OCI-LY7 (cell line): ENCODE measurements around the gene POR. TPM values are rescaled to one million over a fixed set of nuclear protein-coding genes. Genes with fewer than 3 reads are reported as not detected.

Experiments
- BruUV-seq: library from RNA; stranded (reverse); fragments of 400-500 nt; replicated peaks from 2 replicates; lab custom pipeline; 2021; lab: Mats Ljungman, UMichigan
- CTCF ChIA-PET: fragments of 300-600 bp; sonication (Branson Sonifier 250); formaldehyde crosslinking; loops from one replicate; lab custom pipeline; 2022; ENCODE audit warnings: antibody characterized with exemption; ENCODE audit not compliant: unreplicated experiment; lab: Charles Lee
- POLR2A ChIA-PET: fragments of 300-600 bp; sonication (Branson Sonifier 250); formaldehyde crosslinking; loops from one replicate; lab custom pipeline; 2022; ENCODE audit warnings: antibody characterized with exemption; lab: Charles Lee
- DNase-seq: peaks from one replicate; pipeline ENCODE4 v3.0.0-alpha.2; 2015; ENCODE audit warnings: low spot score
- H2AFZ ChIP-seq: fragments of 200-600 bp; sonication (generic), shearing (Covaris generic); 2 replicates; pipeline ENCODE4 v1.6.1; 2014; ENCODE audit warnings: mild to moderate bottlenecking, antibody characterized with exemption, low read length, moderate library complexity
- H3K27ac ChIP-seq: fragments of 200-600 bp; sonication (generic); 2 replicates; pipeline ENCODE4 v1.5.1; 2014; ENCODE audit warnings: mixed run types, low read depth, mild to moderate bottlenecking, moderate library complexity, low read length, inconsistent platforms; ENCODE audit not compliant: poor library complexity, severe bottlenecking
- H3K36me3 ChIP-seq: fragments of 200-600 bp; sonication (generic); 2 replicates; pipeline ENCODE4 v1.6.1; 2014; ENCODE audit warnings: mild to moderate bottlenecking, antibody characterized with exemption, low read length, moderate library complexity, mixed read lengths; ENCODE audit not compliant: insufficient read depth
- H3K4me1 ChIP-seq: fragments of 200-600 bp; sonication (generic); 2 replicates; pipeline ENCODE4 v1.5.1; 2014; ENCODE audit warnings: mild to moderate bottlenecking, low read length; ENCODE audit not compliant: insufficient read depth, poor library complexity, severe bottlenecking
- H3K4me2 ChIP-seq: fragments of 200-600 bp; sonication (generic); 2 replicates; pipeline ENCODE4 v1.6.1; 2014; ENCODE audit warnings: mild to moderate bottlenecking, low read length
- H3K4me3 ChIP-seq: fragments of 200-600 bp; sonication (generic); 2 replicates; pipeline ENCODE4 v1.5.1; 2014; ENCODE audit warnings: mild to moderate bottlenecking, low read depth, low read length; ENCODE audit not compliant: poor library complexity, severe bottlenecking
- H3K79me2 ChIP-seq: fragments of 200-600 bp; sonication (generic); 2 replicates; pipeline ENCODE4 v1.6.1; 2016; ENCODE audit warnings: low read depth, mild to moderate bottlenecking, low read length, moderate library complexity, mixed read lengths; ENCODE audit not compliant: insufficient read depth
- H3K9me2 ChIP-seq: fragments of 200-600 bp; sonication (generic); 2 replicates; pipeline ENCODE4 v1.6.1; 2016; ENCODE audit warnings: mild to moderate bottlenecking, low read length, mixed read lengths; ENCODE audit not compliant: insufficient read depth
- H3K9me3 ChIP-seq: fragments of 200-600 bp; sonication (generic); 2 replicates; pipeline ENCODE4 v1.6.1; 2014; ENCODE audit warnings: mild to moderate bottlenecking, mixed run types, low read length, mixed read lengths
- H4K20me1 ChIP-seq: fragments of 200-600 bp; sonication (generic); 2 replicates; pipeline ENCODE4 v1.6.1; 2014; ENCODE audit warnings: mild to moderate bottlenecking, antibody characterized with exemption, low read length, moderate library complexity, mixed read lengths; ENCODE audit not compliant: insufficient read depth
- EZH2phosphoT487 ChIP-seq: fragments of 200-600 bp; sonication (generic); IDR thresholded peaks from 2 replicates; pipeline ENCODE4 v1.6.1; 2018; ENCODE audit warnings: low read depth, borderline replicate concordance, mild to moderate bottlenecking, mixed run types, antibody characterized with exemption, low read length, moderate library complexity, mixed read lengths
- intact Hi-C: fragments of 100-400 bp; cut with micrococcal nuclease; formaldehyde crosslinking; loops from one replicate; pipeline ENCODE4 v1.10.0; 2022; ENCODE audit not compliant: unreplicated experiment
- total RNA-seq, 2 experiments: library from RNA; depleted of rRNA in 1 of 2; stranded (reverse); fragments of >200 nt in 1 of 2; shearing (Covaris generic) in 1 of 2; gene quantifications; 2 replicates each; pipeline ENCODE4 v1.2.3, GENCODE V29; 2014 to 2022
- TF ChIP-seq, protein P1 (sequence below): fragments of 200-600 bp; sonication (generic); conservative IDR thresholded peaks from 2 replicates; pipeline ENCODE4 v1.5.1; 2014; ENCODE audit warnings: mild to moderate bottlenecking, antibody characterized with exemption, low read length, moderate library complexity, mixed read lengths

The POR gene
- total RNA-seq, 2 experiments from 2014 or later: 41.5 to 45.2 TPM

GRCh38 chr7:75885036-75885435, 29.9 kb upstream of the POR start:
- no peak overlapping the region for H3K27ac ChIP-seq
- H3K36me3 ChIP-seq: peaks cover 66% of the 10 kb centered on the region
- ChIA-PET POLR2A (no interaction called here), CTCF (no interaction called here)
- no peaks in the 10 kb centered on the region for H3K9me3 ChIP-seq
- H3K4me3 ChIP-seq: no peak overlapping the region
- H2AFZ ChIP-seq: no peak overlapping the region
- peaks cover 5% of the 10 kb centered on the region for H3K4me1 ChIP-seq
- no peak overlapping the region for H3K4me2 ChIP-seq
- intact Hi-C loops: no loop called here
- no peak for TF ChIP-seq EZH2phosphoT487
- TF ChIP-seq, protein P1, sequence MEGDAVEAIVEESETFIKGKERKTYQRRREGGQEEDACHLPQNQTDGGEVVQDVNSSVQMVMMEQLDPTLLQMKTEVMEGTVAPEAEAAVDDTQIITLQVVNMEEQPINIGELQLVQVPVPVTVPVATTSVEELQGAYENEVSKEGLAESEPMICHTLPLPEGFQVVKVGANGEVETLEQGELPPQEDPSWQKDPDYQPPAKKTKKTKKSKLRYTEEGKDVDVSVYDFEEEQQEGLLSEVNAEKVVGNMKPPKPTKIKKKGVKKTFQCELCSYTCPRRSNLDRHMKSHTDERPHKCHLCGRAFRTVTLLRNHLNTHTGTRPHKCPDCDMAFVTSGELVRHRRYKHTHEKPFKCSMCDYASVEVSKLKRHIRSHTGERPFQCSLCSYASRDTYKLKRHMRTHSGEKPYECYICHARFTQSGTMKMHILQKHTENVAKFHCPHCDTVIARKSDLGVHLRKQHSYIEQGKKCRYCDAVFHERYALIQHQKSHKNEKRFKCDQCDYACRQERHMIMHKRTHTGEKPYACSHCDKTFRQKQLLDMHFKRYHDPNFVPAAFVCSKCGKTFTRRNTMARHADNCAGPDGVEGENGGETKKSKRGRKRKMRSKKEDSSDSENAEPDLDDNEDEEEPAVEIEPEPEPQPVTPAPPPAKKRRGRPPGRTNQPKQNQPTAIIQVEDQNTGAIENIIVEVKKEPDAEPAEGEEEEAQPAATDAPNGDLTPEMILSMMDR: no peak
- DNase-seq: no peak
- no peaks in the 10 kb centered on the region for H3K9me2 ChIP-seq
- no peaks in the 10 kb centered on the region for H4K20me1 ChIP-seq
- H3K79me2 ChIP-seq: peaks cover under 1% of the 10 kb centered on the region; the same call in 1 of the 2 replicates
- BruUV-seq: no TSS peak

GRCh38 chr7:75887669-75888369, 27.1 kb upstream of the POR start:
- TF ChIP-seq, protein P1: no peak
- TF ChIP-seq EZH2phosphoT487: no peak

More at GRCh38 chr7:75887669-75888369, 27.1 kb upstream of the POR start:
- H4K20me1 ChIP-seq: no peaks in the 10 kb centered on the region
- H3K36me3 ChIP-seq: peaks cover 40% of the 10 kb centered on the region
- ChIA-PET CTCF (no interaction called here), POLR2A (no interaction called here)
- no TSS peak for BruUV-seq
- intact Hi-C loops: no loop called here
- H3K4me3 ChIP-seq: no peak overlapping the region
- no peak overlapping the region for H3K4me2 ChIP-seq
- H3K79me2 ChIP-seq: no peaks in the 10 kb centered on the region
- no peaks in the 10 kb centered on the region for H3K9me3 ChIP-seq
- H3K9me2 ChIP-seq: no peaks in the 10 kb centered on the region
- DNase-seq: no peak
- no peaks in the 10 kb centered on the region for H3K4me1 ChIP-seq
- H3K27ac ChIP-seq: no peak overlapping the region
- H2AFZ ChIP-seq: no peak overlapping the region
